H9 (cell line): ENCODE results near the gene TNFRSF18. TPM values are rescaled to one million over a fixed set of nuclear protein-coding genes. Genes with fewer than 3 reads are reported as not detected.

ENCODE experiments used
- DNase-seq: peaks from one replicate; pipeline ENCODE4 v3.0.0-alpha.2; 2017
- H2AFZ ChIP-seq: one replicate; pipeline ENCODE4 v1.6.1; 2013; ENCODE audit warnings: mild to moderate bottlenecking, low read length, control low read depth, moderate library complexity
- H2AK5ac ChIP-seq: 2 replicates; pipeline ENCODE4 v1.6.1; 2013; ENCODE audit warnings: low read length, control low read depth, mixed read lengths; ENCODE audit not compliant: insufficient read length
- H2BK120ac ChIP-seq: one replicate; pipeline ENCODE4 v1.6.1; 2013; ENCODE audit warnings: low read depth, mild to moderate bottlenecking, low read length, control low read depth, inconsistent platforms; ENCODE audit not compliant: poor library complexity, severe bottlenecking
- H2BK12ac ChIP-seq: 2 replicates; pipeline ENCODE4 v1.6.1; 2013; ENCODE audit warnings: low read length, control low read depth, mixed read lengths, low read depth; ENCODE audit not compliant: insufficient read length
- H2BK15ac ChIP-seq: 2 replicates; pipeline ENCODE4 v1.6.1; 2013; ENCODE audit warnings: low read depth, low read length, control low read depth
- H2BK20ac ChIP-seq: one replicate; pipeline ENCODE4 v1.6.1; 2013; ENCODE audit warnings: low read depth, mild to moderate bottlenecking, low read length, control low read depth, inconsistent platforms; ENCODE audit not compliant: poor library complexity, severe bottlenecking
- H2BK5ac ChIP-seq: 2 replicates; pipeline ENCODE4 v1.6.1; 2013; ENCODE audit warnings: low read length, control low read depth, mixed read lengths; ENCODE audit not compliant: insufficient read length
- H3K14ac ChIP-seq: 2 replicates; pipeline ENCODE4 v1.6.1; 2013; ENCODE audit warnings: low read length, control low read depth; ENCODE audit not compliant: insufficient read depth
- H3K18ac ChIP-seq: 2 replicates; pipeline ENCODE4 v1.6.1; 2013; ENCODE audit warnings: low read depth, mild to moderate bottlenecking, mixed read lengths, low read length, control low read depth; ENCODE audit not compliant: insufficient read length
- H3K23ac ChIP-seq: 2 replicates; pipeline ENCODE4 v1.6.1; 2013; ENCODE audit warnings: low read length, control low read depth, mixed read lengths, low read depth; ENCODE audit not compliant: insufficient read length
- H3K23me2 ChIP-seq: 2 replicates; pipeline ENCODE4 v1.6.1; 2013; ENCODE audit warnings: low read depth, mild to moderate bottlenecking, mixed read lengths, low read length, control low read depth; ENCODE audit not compliant: insufficient read length, poor library complexity, severe bottlenecking
- H3K27ac ChIP-seq: 2 replicates; pipeline ENCODE4 v1.5.1; 2013; ENCODE audit warnings: low read length, control low read depth, mixed read lengths, low read depth; ENCODE audit not compliant: insufficient read length
- H3K27me3 ChIP-seq: 2 replicates; pipeline ENCODE4 v1.6.1; 2013; ENCODE audit warnings: low read length, control low read depth, inconsistent platforms; ENCODE audit not compliant: insufficient read depth
- H3K4ac ChIP-seq: 2 replicates; pipeline ENCODE4 v1.6.1; 2013; ENCODE audit warnings: low read depth, mild to moderate bottlenecking, control low read depth, inconsistent platforms, low read length, moderate library complexity
- H3K4me1 ChIP-seq: 2 replicates; pipeline ENCODE4 v1.6.1; 2013; ENCODE audit warnings: low read length, control low read depth, inconsistent platforms; ENCODE audit not compliant: insufficient read depth
- H3K4me2 ChIP-seq: 2 replicates; pipeline ENCODE4 v1.6.1; 2013; ENCODE audit warnings: low read length, control low read depth, mixed read lengths; ENCODE audit not compliant: insufficient read length, insufficient read depth
- H3K56ac ChIP-seq: 2 replicates; pipeline ENCODE4 v1.6.1; 2013; ENCODE audit warnings: low read depth, mild to moderate bottlenecking, mixed read lengths, low read length, control low read depth; ENCODE audit not compliant: insufficient read length
- H3K79me1 ChIP-seq: 2 replicates; pipeline ENCODE4 v1.6.1; 2013; ENCODE audit warnings: low read depth, mild to moderate bottlenecking, moderate library complexity, low read length, control low read depth, inconsistent platforms; ENCODE audit not compliant: insufficient read depth, poor library complexity, severe bottlenecking
- H3K79me2 ChIP-seq: 2 replicates; pipeline ENCODE4 v1.6.1; 2013; ENCODE audit warnings: low read length, control low read depth, inconsistent platforms; ENCODE audit not compliant: insufficient read depth
- H3K9ac ChIP-seq: 2 replicates; pipeline ENCODE4 v1.6.1; 2013; ENCODE audit warnings: low read length, control low read depth, mixed read lengths; ENCODE audit not compliant: insufficient read length; ENCODE audit errors: extremely low read depth
- H3K9me3 ChIP-seq: one replicate; pipeline ENCODE4 v1.6.1; 2013; ENCODE audit warnings: low read depth, low read length, inconsistent platforms; ENCODE audit not compliant: control insufficient read depth
- H3T11ph ChIP-seq: one replicate; pipeline ENCODE4 v1.6.1; 2013; ENCODE audit warnings: mild to moderate bottlenecking, low read length, control low read depth, inconsistent platforms
- H4K20me1 ChIP-seq: one replicate; pipeline ENCODE4 v1.6.1; 2013; ENCODE audit not compliant: control insufficient read depth, insufficient read length, insufficient read depth
- H4K5ac ChIP-seq: 2 replicates; pipeline ENCODE4 v1.6.1; 2013; ENCODE audit warnings: low read depth, mild to moderate bottlenecking, mixed read lengths, low read length, control low read depth; ENCODE audit not compliant: insufficient read length
- H4K8ac ChIP-seq: replicated peaks from 2 replicates; pipeline ENCODE4 v1.6.1; 2013; ENCODE audit warnings: low read length, control low read depth, mixed read lengths, low read depth; ENCODE audit not compliant: insufficient read length
- H4K91ac ChIP-seq: 2 replicates; pipeline ENCODE4 v1.6.1; 2013; ENCODE audit warnings: low read depth, mild to moderate bottlenecking, moderate library complexity, mixed read lengths, low read length, control low read depth; ENCODE audit not compliant: insufficient read length
- H3K27ac Mint-ChIP-seq, 3 experiments: 2 replicates in 2 of 3; 3 replicates in 1 of 3; pipeline ENCODE4 v1.8.0; 2020 to 2021; ENCODE audit warnings: mixed read lengths in 3 of 3, mild to moderate bottlenecking in 1 of 3, moderate library complexity in 1 of 3
- H3K27me3 Mint-ChIP-seq: 2 replicates; pipeline ENCODE4 v1.8.0; 2021; ENCODE audit warnings: low read depth, mild to moderate bottlenecking, moderate library complexity, mixed read lengths
- H3K36me3 Mint-ChIP-seq, 3 experiments: 2 replicates in 2 of 3; 3 replicates in 1 of 3; pipeline ENCODE4 v1.8.0; 2020 to 2021; ENCODE audit warnings: low read depth in 3 of 3, mixed read lengths in 3 of 3; ENCODE audit not compliant: insufficient read depth in 1 of 3
- H3K4me1 Mint-ChIP-seq, 2 experiments: 2 replicates each; pipeline ENCODE4 v1.8.0; 2020; ENCODE audit warnings: mixed read lengths in 2 of 2
- H3K4me3 Mint-ChIP-seq, 2 experiments: 2 replicates in 1 of 2; 3 replicates in 1 of 2; pipeline ENCODE4 v1.8.0; 2020 to 2021; ENCODE audit warnings: mild to moderate bottlenecking in 2 of 2, mixed read lengths in 2 of 2, moderate library complexity in 1 of 2
- H3K9me3 Mint-ChIP-seq, 2 experiments: 2 replicates in 1 of 2; 3 replicates in 1 of 2; pipeline ENCODE4 v1.8.0; 2020; ENCODE audit warnings: mild to moderate bottlenecking in 2 of 2, mixed read lengths in 2 of 2, moderate library complexity in 1 of 2
- WGBS: extraction: QIAGEN DNeasy Blood & Tissue Kit; methylation state at CpG from one replicate; pipeline ENCODE4 v1.1.7; 2013; ENCODE audit warnings: missing lambda C conversion rate, low lambda C conversion rate, mixed read lengths; ENCODE audit not compliant: insufficient read length; ENCODE audit errors: extremely low coverage; 5-methylcytosine and 5-hydroxymethylcytosine counted together
- total RNA-seq: library from RNA; stranded (reverse); gene quantifications from 2 replicates; pipeline ENCODE4 v1.2.1, GENCODE V29; 2021
- TF ChIP-seq, protein P1 (sequence below): fragments of 200-600 bp; sonication (generic); conservative IDR thresholded peaks from 3 replicates; pipeline ENCODE4 v1.8.0; 2021; ENCODE audit warnings: antibody characterized with exemption, mild to moderate bottlenecking

The TNFRSF18 gene
- total RNA-seq, 1 experiment from 2014 or later = 2.0 TPM

DNA sequence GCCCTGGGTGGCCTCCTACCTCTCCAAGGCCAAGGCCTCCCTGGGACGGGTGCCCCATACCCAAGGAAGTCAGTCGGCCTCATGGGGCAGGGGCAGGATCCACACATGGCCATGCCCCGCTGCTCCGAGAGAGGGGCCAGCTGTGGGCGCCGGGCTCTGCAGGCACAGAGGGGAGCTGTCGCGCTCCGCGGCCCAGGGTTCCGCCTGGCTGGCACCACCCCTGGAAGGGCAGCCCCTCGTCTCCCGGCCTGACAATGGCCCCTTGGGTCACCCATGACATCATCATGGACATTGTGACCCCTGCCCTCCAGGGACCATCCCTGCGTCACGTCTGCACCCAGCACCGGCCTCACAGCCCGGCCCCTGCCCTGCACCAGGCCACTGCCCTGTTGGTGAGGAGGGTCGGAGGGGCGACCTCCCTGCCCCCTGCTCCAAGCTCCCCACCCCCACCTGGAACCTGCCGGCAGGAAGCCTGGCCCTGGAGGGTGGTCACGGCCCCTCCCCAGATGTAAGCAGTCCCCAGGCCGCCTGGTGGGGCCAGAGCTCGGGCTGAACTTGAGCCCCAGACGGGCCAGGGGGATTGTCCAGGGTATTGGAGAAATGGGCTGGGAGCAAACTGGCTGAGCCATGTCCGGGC is 26.9 kb downstream of the TNFRSF18 start:
- peaks cover 3% of the 10 kb centered on the region; the same call in 1 of the 2 replicates for H3K4me1 ChIP-seq
- H3K23me2 ChIP-seq = no peaks in the 10 kb centered on the region
- no peak overlapping the region for H2BK12ac ChIP-seq
- H3K36me3 Mint-ChIP-seq = peaks cover 1 to 9% (median 4%) of the 10 kb centered on the region in 3 experiments; a peak in 4 of 7 replicates
- H3K4me2 ChIP-seq = no peak overlapping the region
- DNase-seq = peak; percentile 29
- H3K4me1 Mint-ChIP-seq = peaks cover 16 to 23% of the 10 kb centered on the region in 2 experiments
- no peaks in the 10 kb centered on the region for H3K9me3 ChIP-seq
- no peaks in the 10 kb centered on the region for H3K79me2 ChIP-seq
- no peak overlapping the region for H3K23ac ChIP-seq
- no peak overlapping the region for H3K4ac ChIP-seq
- no peak overlapping the region for H3K4me3 Mint-ChIP-seq
- no peak overlapping the region for H4K5ac ChIP-seq
- WGBS = no CpG with 5 or more reads among the region's 25 CpGs
- no peak overlapping the region for H3K18ac ChIP-seq
- no peaks in the 10 kb centered on the region for H4K20me1 ChIP-seq
- H2AK5ac ChIP-seq = no peak overlapping the region
- H3K27ac Mint-ChIP-seq = no peak overlapping the region
- H3K79me1 ChIP-seq = no peaks in the 10 kb centered on the region
- H3K9ac ChIP-seq = no peak overlapping the region
- H4K8ac ChIP-seq = no peak overlapping the region
- no peak overlapping the region for H3T11ph ChIP-seq
- no peak overlapping the region for H4K91ac ChIP-seq
- H2AFZ ChIP-seq = no peak overlapping the region
- H3K27me3 Mint-ChIP-seq = peaks cover 9% of the 10 kb centered on the region
- no peak overlapping the region for H3K14ac ChIP-seq
- no peaks in the 10 kb centered on the region for H3K27me3 ChIP-seq
- no peak overlapping the region for H2BK120ac ChIP-seq
- H3K27ac ChIP-seq = no peak overlapping the region
- H2BK15ac ChIP-seq = no peak overlapping the region
- TF ChIP-seq, protein P1, sequence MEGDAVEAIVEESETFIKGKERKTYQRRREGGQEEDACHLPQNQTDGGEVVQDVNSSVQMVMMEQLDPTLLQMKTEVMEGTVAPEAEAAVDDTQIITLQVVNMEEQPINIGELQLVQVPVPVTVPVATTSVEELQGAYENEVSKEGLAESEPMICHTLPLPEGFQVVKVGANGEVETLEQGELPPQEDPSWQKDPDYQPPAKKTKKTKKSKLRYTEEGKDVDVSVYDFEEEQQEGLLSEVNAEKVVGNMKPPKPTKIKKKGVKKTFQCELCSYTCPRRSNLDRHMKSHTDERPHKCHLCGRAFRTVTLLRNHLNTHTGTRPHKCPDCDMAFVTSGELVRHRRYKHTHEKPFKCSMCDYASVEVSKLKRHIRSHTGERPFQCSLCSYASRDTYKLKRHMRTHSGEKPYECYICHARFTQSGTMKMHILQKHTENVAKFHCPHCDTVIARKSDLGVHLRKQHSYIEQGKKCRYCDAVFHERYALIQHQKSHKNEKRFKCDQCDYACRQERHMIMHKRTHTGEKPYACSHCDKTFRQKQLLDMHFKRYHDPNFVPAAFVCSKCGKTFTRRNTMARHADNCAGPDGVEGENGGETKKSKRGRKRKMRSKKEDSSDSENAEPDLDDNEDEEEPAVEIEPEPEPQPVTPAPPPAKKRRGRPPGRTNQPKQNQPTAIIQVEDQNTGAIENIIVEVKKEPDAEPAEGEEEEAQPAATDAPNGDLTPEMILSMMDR = no peak
- peaks cover 0 to 4% of the 10 kb centered on the region in 2 experiments; a peak in 2 of 5 replicates for H3K9me3 Mint-ChIP-seq
- H2BK20ac ChIP-seq = no peak overlapping the region
- H2BK5ac ChIP-seq = no peak overlapping the region
- no peak overlapping the region for H3K56ac ChIP-seq
